ENCODE data around the gene PRLR. TPM values are rescaled to one million over a fixed set of nuclear protein-coding genes. Genes with fewer than 3 reads are reported as not detected.
A peak's percentile ranks its signal among the peaks of the same experiment; 100 is the strongest.
"Not testable (repeated sequence)": the region's sequence is repeated elsewhere in the genome, so short reads cannot be mapped to it uniquely, and the experiment has no call there.

Gene PRLR
- total RNA-seq (ENCODE audit: insufficient read depth, low replicate concordance) = 109 TPM

GRCh38 chr5:35230038-35230611, at the start of gene PRLR:
Gene PRLR (minus strand): TSS chr5:35230487. CDS start chr5:35089620, 140,867 bp downstream.
- DNase-seq (ENCODE audit: low spot score) = peak; percentile 80

DNA sequence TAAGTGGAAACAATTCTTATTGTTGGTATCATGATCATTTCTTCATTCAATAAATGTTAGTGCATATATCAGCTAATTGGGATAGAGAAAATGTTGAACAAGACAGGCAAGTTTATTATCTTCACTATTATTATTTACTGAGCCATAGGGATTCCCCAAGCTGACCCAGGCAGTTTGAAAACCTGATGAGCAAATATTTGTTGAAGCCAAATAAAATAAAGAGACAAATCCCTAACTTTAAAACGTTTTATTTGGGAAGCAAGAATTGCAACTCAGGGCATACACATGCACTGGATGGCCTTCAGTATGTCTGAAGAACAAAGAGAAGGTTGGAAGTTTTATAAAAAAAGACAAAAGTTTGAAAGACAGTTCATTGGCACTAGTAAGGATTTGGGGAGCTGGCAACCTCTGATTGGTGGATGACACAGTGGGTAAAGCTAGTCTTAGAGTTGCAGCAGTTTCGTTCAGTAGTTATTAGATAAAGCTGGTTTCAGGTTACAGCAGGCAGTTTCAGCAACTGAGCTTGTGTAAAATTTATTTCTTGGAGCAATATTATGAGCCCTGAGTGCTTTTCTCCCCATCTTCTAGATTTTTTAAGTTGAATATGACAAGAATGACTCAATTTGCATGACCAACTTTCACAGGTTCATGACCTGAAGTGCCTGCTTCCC, 44.7 kb upstream of the PRLR start:
- no peak for DNase-seq (ENCODE audit: low spot score)

- no peak for DNase-seq (ENCODE audit: low spot score)
Measured at GRCh38 chr5:35269006-35269405, 38.7 kb upstream of the PRLR start.

GRCh38 chr5:35266276-35266675, 36.0 kb upstream of the PRLR start:
- DNase-seq (ENCODE audit: low spot score) = peak; percentile 19

DNA sequence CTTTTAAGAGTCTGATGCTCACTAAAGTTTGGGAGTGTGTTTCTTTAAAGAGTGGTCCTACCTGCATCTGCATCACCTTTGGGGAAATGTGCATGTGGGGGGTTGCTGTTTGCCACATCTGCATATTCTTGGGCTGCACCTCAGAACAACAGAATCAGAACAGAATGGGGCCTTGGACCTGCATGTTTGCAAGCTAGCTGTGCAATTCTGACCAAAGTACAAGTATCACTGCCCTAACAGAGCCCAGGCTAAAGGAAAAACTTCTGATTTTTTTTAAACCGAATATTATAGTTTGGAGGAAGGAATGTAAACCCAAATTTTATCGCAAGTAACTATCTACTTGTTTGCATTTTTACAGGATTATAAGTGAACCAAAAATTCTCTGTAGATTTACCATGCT, 34.2 kb upstream of the PRLR start:
- DNase-seq (ENCODE audit: low spot score) = no peak

- no peak for DNase-seq (ENCODE audit: low spot score)
Measured at GRCh38 chr5:35263266-35263877, 33.1 kb upstream of the PRLR start.

DNA sequence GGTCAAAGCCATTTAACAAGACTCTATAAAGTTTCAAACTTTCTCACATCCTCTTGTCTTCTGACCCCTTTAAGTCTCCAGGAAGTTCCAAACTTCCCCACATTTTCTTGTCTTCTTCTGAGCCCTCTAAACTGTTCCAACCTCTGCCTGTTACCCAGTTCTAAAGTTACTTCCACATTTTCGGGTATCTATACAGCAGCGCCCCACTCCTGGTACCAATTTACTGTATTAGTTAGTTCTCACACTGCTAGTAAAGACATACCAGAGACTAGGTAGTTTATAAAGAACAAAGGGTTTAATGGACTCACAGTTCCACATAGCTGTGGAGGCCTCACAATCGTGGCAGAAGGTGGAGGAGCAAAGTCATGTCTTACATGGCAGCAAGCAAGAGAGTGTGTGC, 23.3 kb upstream of the PRLR start:
- no peak for DNase-seq (ENCODE audit: low spot score)

- DNase-seq (ENCODE audit: low spot score) = no peak
Measured at GRCh38 chr5:35252963-35253362, 22.7 kb upstream of the PRLR start.

GRCh38 chr5:35248843-35249780, 18.8 kb upstream of the PRLR start:
- no peak for DNase-seq (ENCODE audit: low spot score)

GRCh38 chr5:35247648-35248034, 17.4 kb upstream of the PRLR start:
- no peak for DNase-seq (ENCODE audit: low spot score)

- peak; percentile 79 for DNase-seq (ENCODE audit: low spot score)
Measured at GRCh38 chr5:35246900-35247647, 16.8 kb upstream of the PRLR start.

DNA sequence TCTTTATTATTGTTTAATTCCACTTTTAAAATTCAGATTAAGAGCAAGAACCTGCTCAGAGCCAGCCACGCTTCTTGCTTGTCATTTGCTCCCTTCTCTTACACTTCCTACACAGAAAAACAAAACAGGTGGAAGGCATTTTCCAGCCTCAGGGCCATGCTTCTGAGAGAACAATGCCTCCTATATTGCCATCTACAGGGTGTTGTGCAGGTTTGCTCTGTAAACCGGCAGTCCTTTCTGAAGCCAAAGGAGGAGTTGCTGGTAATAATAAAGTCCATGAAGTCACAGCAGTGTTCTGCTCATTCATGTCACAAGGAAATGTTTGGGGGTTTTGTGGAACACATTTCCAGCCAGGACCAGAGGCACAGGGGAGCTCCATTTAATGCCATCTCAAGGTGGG, 16.1 kb upstream of the PRLR start:
- DNase-seq (ENCODE audit: low spot score) = peak; percentile 41

GRCh38 chr5:35245371-35245770, 15.1 kb upstream of the PRLR start:
- not testable (repeated sequence) for DNase-seq (ENCODE audit: low spot score)

- no peak for DNase-seq (ENCODE audit: low spot score)
Measured at GRCh38 chr5:35244171-35244570, 13.9 kb upstream of the PRLR start.

- DNase-seq (ENCODE audit: low spot score) = no peak
Measured at GRCh38 chr5:35242702-35243258, 12.5 kb upstream of the PRLR start.

DNA sequence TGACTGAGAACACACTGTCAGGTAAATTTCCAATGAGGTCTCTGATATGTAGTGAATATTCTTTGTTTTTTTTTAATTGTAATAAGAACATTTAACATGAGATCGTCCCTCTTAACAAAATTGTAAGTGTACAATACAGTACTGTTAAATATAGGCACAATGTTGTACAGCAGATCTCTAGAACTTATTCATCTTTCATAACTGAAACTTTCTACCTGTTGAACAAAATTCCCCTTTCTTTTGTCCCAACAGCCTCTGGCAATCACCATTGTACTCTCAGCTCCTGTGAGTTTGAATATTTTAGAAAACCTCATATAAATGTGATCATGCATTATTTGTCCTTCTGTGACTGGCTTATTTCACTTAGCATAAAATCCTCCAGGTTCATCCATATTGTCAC, 10.6 kb upstream of the PRLR start:
- DNase-seq (ENCODE audit: low spot score) = no peak

DNA sequence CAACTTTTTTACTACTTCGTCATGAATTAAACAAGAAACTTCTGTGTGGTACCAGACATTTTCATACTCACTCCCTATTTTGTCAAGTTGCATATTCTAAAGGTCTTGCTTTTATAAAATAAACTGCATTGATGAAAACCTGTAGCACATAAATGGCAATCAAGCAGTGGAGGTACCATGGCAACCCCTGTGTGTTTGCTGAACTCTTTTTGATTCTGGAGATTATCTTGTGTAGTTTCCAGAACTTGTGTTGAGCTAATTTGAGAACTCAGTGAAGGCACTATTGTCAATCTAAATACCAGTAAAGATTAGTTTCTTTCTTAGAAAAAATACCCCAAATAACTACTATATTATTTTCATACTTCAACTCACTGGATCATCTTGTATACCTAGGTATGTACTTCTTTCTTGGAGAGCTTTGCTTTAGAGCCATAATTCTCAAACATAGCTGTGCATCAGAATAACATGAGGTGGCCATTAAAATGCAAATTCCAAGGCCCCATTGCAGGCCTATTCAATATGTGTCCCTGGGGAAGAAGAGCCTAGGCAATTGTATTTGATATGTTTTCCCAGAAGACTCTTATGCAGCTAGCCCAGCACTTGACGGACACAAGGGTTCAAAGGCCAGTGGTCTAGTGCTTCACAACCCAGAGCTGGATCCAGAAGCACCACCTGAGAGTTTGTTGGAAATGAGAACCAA, 9.8 kb upstream of the PRLR start:
- DNase-seq (ENCODE audit: low spot score) = no peak

DNA sequence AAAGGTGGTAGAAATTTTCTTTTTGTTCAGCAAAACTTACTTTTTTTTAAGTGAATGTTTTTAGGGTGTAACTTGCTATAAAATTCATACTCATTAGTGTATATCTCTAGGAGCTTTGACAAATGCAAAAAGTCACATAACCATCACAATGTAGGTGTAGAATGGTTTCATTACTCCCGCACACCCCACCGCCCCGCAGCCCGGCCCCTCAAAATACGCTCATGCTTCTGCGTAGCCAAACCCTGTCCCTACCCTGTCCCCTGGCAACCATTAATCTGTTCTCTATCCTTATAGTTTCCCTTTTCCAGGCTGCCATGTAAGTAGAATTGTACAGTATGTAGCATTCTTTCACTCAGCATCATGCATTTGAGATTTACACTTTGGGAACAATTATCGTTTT, 9.2 kb upstream of the PRLR start:
- no peak for DNase-seq (ENCODE audit: low spot score)

DNA sequence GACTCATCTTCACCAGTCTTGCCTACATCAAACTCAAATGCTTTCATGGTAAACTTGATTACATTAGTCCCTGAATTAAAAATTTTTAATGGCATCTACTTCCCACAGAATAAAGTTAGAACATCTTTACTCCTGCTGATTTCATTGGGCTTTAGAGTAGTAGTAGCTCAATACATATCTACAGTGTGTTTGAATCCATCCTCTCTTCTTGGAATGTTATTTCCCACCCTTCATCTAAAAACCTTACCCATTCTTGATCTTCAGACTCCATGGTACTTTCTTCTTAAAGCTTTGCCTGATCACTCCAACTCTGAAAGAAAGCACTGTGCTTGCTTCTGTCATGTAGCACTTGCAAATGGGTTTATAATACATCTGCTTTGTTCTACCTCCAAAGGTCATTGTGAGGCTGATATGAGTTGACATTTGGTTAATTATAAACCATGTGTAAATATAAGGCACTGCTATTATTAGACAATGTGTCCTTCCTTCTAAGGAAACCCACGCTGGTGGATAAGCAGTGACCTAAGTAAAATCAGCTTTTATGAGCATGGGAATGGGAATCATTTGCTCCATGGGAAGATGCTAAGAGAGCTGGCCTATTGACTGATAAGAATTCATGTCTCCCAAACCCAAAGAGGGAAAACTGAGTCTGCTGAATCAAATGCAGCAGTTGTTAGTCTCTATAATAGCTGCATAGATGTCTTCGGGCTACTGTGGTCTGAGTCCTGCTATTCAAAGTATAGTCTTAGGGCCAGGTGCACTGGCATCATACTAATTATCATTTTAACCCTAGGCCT, 7.5 kb upstream of the PRLR start:
- DNase-seq (ENCODE audit: low spot score) = no peak

DNA sequence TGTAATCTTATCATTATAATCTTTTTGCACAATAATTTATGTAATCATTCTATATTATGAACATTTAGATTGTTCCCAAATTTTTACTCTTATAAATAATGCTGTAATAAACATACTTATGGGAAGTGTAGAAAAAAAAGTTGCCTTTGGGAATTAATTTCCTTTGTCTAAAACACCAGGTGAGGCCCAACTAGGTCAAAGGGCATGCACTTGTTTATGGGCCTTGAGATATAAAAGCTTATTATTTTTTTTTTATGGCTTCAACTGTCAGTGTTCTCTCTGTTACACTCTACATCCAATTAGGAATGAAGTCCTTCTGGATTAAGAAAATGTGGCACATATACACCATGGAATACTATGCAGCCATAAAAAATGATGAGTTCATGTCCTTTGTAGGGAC, 6.5 kb upstream of the PRLR start:
- DNase-seq (ENCODE audit: low spot score) = no peak

Measured in umbilical cord (tissue), 2 donors.